Activated naive CD4-positive, alpha-beta T cell (primary cell): Measurements from ENCODE around the gene PARM1.

Source experiments
- DNase-seq, 4 experiments: peaks; one replicate each; lab custom pipeline; 2025; lab: John Stamatoyannopoulos, UW

The PARM1 gene

GRCh38 chr4:75081561-75081960, 148.6 kb downstream of the PARM1 start:
- DNase-seq = no peak

GRCh38 chr4:75087416-75087815, 154.5 kb downstream of the PARM1 start:
- DNase-seq = no peak

GRCh38 chr4:75087865-75088264, 154.9 kb downstream of the PARM1 start:
- no peak for DNase-seq

- DNase-seq = no peak
Observed at GRCh38 chr4:75089206-75089605, 156.3 kb downstream of the PARM1 start.

- no peak for DNase-seq
Observed at GRCh38 chr4:75099321-75099720, 166.4 kb downstream of the PARM1 start.
